Eye (tissue), 1 donor: Measurements from ENCODE around the gene S100A9.
A peak's percentile ranks its signal among the peaks of the same experiment; 100 is the strongest.
"Not testable (repeated sequence)": the region's sequence is repeated elsewhere in the genome, so short reads cannot be mapped to it uniquely, and the experiment has no call there.

ENCODE experiments used
- DNase-seq: peaks from one replicate; pipeline ENCODE4 v3.0.0-alpha.2; 2015

The S100A9 gene

GRCh38 chr1:153390938-153391710 lies 33.5 kb downstream of the S100A9 start, which contains the start of gene S100A8:
Gene S100A8 (minus strand): TSS chr1:153391073. CDS start chr1:153390535, 538 bp downstream.
- DNase-seq = no peak

- no peak for DNase-seq
Measured at GRCh38 chr1:153392258-153392657, 34.6 kb downstream of the S100A9 start.

GRCh38 chr1:153392822-153393221 lies 35.2 kb downstream of the S100A9 start:
- DNase-seq = peak; percentile 2

- no peak for DNase-seq
Measured at GRCh38 chr1:153393926-153394325, 36.3 kb downstream of the S100A9 start.

- no peak for DNase-seq
Measured at GRCh38 chr1:153394391-153394790, 36.7 kb downstream of the S100A9 start.

- no peak for DNase-seq
Measured at GRCh38 chr1:153395136-153395685, 37.6 kb downstream of the S100A9 start.

- no peak for DNase-seq
Measured at GRCh38 chr1:153395776-153396175, 38.1 kb downstream of the S100A9 start.

GRCh38 chr1:153396461-153396860 lies 38.8 kb downstream of the S100A9 start:
- no peak for DNase-seq

- no peak for DNase-seq
Measured at GRCh38 chr1:153397051-153397923, 39.6 kb downstream of the S100A9 start.

GRCh38 chr1:153397924-153398651 lies 40.4 kb downstream of the S100A9 start:
- DNase-seq = no peak

- no peak for DNase-seq
Measured at GRCh38 chr1:153399401-153400055, 41.9 kb downstream of the S100A9 start.

GRCh38 chr1:153400244-153400643 lies 42.6 kb downstream of the S100A9 start:
- DNase-seq = no peak

GRCh38 chr1:153401461-153401860 lies 43.8 kb downstream of the S100A9 start:
- DNase-seq = no peak

GRCh38 chr1:153402226-153402625 lies 44.6 kb downstream of the S100A9 start:
- no peak for DNase-seq

GRCh38 chr1:153403421-153404085 lies 45.9 kb downstream of the S100A9 start:
- DNase-seq = no peak

- DNase-seq = peak; percentile 17
Measured at GRCh38 chr1:153404086-153404635, 46.5 kb downstream of the S100A9 start.

- no peak for DNase-seq
Measured at GRCh38 chr1:153404768-153405167, 47.1 kb downstream of the S100A9 start.

GRCh38 chr1:153405825-153406599 lies 48.4 kb downstream of the S100A9 start:
- DNase-seq = not testable (repeated sequence)

- DNase-seq = not testable (repeated sequence)
Measured at GRCh38 chr1:153407274-153407673, 49.6 kb downstream of the S100A9 start.
